Stimulated activated CD4-positive, alpha-beta T cell treated with anti-CD3 and anti-CD28 coated beads, Interleukin-4, amount 100 ng/mL, for 48 hours (primary cell): ENCODE data around the gene KNG1.
"Not testable (repeated sequence)": the region's sequence is repeated elsewhere in the genome, so short reads cannot be mapped to it uniquely, and the experiment has no call there.

ENCODE experiments used
- DNase-seq, 2 donors: peaks; one replicate each; pipeline ENCODE4 v3.0.0-alpha.2; 2020; ENCODE audit warnings: low read depth in 2 of 2

The KNG1 gene

DNA sequence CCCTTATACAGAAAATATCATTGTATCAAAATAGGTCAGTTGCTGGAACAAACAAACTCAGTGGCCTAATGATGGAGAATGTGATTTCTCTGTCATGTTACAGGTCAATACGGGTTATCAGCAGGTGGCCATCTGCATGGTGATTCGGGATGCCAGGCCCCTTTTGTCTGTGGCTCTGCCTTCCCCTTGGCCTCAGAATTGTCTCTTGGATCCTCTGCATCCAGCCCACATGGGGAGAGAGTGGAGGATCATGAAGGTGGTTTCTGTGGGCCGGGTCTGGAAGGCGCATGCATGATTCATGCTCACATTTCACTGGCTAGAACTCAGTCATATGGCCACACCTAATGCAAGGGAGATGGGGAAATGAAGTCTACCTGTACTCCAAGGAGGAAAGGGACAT lies 6.5 kb upstream of the KNG1 start:
- not testable (repeated sequence) for DNase-seq

DNA sequence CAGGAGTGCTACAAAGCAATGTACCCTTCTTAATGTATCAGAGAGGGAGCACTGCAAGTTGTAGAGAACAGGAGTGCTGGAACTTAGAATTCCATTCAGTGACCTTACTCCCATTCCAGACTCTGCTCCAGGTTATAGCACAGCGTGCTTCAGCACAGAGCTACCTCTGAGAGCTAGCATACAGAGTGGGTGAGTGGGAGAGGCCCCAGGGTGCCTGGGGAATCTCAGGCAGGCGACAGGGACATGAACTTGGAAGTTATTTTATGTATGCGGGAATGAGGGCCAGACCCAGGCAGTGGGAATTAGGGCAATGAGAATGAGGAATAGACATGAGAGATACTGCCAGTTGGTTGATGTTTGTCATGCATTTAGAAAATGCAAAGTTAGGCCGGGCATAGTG lies 3.7 kb upstream of the KNG1 start:
- no peak for DNase-seq

DNA sequence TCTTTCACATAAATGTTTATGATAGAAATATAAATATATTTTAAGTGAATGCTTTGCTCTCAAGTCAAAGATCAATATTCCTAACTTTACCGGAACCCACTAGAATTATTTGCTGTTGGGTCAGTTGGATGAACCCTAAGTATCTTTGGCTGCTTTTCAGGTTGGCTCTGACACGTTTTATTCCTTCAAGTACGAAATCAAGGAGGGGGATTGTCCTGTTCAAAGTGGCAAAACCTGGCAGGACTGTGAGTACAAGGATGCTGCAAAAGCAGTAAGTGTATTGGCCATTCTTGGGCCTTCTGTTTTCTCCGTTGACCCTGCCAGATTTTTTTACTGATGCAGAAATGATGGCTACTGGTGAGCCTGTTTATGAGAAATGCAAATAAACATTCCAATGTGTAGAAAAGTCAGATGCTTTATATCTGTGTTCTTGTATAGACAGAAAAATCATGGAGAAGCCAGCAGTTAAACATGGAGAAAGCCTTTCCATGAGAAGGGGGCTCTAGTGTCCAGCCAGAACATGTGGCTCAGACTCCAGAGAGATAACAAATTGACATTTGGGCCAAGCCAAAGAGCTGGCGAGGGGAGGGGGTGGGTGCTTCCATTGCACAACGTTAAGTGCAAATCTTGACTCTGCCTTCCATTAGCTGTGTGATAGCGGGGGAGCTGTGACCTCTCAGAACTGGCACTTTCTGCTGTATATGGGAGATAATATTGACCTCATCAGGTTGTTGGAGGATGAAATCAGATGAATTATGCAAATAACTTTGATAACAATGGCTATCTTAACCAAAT lies 3.0 kb downstream of the KNG1 start:
- no peak for DNase-seq

DNA sequence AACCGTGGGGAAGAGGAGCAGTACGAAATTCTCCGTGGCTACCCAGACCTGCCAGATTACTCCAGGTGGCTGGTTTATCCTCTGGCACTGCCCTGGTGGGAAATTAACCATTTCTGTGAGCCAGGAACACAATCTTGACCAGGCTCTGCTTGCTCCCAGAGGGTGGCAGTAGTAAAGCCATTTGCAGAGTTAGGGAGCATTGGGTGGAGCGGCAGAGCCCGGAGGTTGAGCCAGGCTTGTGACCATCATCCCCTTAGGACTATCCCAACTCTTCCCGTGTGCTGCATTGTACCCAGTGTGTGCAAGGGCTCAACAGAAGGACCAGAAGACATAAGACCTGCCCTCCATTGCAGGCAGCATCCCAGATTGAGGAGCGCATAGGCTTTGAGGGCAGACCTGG lies 5.3 kb downstream of the KNG1 start:
- no peak for DNase-seq

DNA sequence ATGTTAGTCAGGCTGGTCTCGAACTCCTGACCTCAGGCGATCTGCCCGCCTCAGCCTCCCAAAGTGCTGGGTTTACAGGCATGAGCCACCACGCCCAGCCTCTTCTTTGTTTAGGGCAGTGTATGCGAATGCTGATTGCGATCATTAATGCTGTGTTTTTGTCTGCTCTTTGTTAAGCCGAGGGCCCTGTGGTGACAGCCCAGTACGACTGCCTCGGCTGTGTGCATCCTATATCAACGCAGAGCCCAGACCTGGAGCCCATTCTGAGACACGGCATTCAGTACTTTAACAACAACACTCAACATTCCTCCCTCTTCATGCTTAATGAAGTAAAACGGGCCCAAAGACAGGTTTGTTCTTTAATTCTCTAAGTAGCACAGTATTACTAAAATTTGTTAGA lies 7.8 kb downstream of the KNG1 start:
- no peak for DNase-seq

DNA sequence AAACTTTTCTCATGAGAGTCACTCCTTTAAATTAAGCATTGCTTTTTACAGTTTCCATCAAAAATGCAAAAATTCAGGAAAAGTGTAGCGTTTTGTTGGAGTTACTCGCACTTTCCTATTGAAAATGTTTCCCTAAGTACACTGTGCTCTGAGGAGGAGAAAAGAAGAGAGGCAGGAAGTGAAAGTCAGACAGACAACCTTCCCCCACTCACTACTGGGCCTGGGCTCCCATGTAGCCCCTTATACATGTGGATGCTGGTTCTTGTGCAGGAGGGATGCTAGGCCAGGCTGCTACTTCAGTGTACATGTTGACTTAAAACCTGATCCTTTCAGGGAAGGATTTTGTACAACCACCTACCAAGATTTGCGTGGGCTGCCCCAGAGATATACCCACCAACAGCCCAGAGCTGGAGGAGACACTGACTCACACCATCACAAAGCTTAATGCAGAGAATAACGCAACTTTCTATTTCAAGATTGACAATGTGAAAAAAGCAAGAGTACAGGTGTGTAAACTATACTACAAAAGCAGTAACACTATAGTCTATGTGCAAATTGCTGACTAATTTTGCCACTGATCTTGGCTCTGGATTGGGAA lies 15.1 kb downstream of the KNG1 start:
- peak in 1 of 2 donors; percentile 5 for DNase-seq

DNA sequence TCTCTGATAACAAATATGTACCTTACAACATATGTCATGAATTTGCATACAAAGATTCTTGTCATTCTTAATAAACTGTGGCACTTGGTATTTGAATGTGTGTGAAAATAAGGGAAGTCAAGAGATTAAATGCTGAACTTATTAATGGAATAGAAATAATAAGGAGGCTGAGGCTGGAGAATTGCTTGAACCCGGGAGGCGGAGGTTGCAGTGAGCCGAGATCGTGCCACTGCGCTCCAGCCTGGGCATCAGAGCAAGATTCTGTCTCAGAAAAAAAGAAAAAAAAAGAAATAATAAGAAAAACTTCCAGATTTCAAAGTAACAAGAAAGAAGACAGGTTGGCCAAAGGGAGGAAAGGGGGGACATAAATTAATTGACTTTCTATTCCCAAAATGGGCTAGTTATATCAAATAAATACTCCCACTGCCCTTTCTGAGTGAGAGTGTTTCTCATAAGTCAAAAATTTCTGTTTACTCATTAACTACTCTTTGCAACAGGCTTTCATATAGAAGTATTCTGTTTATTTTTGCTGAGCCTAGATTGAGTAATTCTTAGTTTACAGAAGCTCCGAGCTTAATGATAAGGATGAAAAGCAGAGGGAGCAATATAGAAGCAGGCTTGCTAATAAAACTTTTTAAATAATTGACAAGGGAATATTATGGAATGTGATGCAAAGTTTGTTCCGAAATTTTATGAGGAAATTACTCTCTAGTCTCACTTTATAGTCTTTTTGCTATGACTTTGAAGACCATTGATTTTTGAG lies 25.6 kb downstream of the KNG1 start:
- no peak for DNase-seq

DNA sequence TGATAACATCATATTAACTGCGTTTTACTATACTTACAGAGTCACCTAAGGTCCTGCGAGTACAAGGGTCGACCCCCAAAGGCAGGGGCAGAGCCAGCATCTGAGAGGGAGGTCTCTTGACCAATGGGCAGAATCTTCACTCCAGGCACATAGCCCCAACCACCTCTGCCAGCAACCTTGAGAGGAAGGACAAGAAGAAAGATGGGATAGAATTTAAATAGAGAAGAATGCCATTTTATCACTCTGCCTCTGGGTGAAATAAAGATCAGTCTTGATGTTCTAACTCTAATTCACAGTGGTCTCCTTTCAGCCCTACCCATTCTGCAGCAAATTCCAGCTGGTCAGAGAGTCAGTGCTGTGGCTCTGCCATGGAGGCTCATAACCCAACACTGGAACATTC lies 26.5 kb downstream of the KNG1 start:
- DNase-seq, result no peak

DNA sequence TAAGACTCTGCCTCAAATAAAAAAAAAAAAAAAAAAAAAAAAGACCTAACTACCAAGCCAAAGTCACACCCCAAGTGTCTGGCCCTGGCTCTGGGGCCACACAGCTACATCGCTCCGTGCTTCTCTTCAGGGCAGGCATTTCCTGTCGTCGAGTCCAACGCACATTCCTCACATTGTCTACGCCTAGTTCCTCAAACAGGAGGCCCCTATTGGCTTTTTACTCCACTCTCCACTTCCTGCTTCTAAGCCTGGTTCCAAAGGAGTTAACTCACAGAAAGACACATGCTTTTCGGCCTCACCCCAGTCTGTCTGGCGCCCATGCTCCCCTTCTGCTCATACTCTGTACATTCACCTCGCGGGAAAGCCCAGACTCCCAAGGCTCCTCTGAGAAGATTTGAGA lies 28.8 kb downstream of the KNG1 start:
- no peak for DNase-seq

DNA sequence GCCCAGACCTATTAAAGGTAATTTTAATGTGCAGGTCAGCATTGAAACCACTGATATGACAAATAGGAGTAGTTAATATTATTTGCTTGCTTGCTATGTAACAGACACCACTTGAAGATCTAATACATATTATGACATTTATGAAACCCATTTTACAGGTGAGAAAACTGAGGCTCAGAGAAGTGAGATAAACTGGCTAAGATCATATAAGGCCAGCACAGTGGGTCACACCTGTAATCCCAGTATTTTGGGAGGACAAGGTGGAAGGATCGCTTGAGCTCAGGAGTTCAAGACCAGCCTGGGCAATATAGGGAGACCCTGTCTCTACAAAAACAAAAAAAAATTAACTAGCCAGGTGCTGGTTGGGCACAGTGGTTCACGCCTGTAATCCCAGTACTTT lies 33.2 kb downstream of the KNG1 start:
- no peak for DNase-seq

DNA sequence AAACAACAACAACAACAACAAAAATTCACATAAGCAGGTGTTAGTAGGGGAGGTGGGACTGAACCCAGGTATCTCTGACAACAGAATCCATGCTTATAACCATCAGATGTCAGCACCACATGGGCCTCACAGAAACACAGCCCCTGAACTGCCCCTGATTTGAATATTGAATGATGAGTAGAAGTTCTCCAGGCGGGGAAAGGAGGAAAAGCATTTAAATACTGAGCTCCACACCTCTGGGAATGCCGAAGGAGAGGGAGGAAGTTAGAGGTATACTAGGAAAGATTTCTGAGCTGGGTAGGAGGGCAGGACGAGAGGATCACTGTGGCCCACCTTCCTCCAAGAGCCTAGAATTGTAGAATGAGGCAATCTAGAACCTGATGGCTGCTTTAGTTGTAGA lies 34.3 kb downstream of the KNG1 start:
- DNase-seq, result no peak

DNA sequence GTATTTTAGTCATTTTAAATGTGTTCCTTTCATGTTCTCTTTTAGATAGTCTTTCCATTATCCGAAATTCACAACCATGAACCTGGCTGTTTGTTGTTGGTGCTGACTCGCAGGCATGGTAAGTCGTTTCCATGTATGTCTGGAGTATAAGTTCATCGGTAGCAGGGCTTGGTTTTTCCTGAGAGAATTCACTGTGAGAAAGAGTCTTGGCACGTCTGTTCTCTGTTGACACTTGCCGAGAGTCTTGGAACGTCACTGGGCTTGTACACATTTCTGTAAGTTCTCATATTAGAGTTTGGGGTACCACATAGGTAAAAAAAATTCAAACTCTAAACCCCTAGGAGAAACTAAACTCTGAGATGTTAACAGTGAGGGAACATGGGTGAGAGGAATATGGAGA lies 36.8 kb downstream of the KNG1 start:
- DNase-seq, result no peak

DNA sequence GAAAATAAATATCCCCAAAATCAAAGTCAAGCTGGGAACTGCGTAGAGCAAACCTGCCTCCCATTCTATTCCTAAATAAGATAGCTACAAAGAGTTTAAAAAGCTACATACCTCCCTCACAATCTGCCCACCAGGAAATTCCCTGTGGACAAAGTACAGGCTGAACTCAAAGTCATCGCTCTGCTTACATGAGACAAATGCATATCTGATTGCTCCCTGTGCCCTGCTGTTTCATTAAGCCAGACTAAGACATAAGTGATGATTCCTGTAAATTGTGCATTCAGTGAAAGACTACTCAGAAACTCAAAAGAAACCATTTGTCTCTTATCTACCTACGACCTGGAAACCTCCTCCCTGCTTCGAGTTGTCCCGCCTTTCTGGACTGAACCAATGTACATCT lies 37.7 kb downstream of the KNG1 start:
- no peak for DNase-seq

DNA sequence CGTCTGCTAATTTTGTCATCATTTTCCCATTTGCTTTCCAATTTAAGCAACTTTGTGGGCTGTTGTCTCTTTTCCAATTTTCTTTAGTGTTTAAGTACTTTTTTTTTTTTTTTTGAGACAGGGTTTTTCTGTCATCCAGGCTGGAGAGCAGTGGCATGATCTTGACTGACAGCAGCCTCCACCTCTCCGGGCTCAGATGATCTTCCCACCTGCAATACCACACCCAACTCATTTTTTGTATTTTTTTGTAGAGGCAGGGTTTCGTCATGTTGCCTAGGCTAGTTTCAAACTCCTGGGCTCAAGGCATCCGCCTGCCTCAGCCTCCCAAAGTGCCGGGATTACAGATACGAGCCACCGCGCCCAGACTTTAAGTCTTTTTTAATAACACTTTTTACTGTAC lies 40.1 kb downstream of the KNG1 start:
- no peak for DNase-seq

DNA sequence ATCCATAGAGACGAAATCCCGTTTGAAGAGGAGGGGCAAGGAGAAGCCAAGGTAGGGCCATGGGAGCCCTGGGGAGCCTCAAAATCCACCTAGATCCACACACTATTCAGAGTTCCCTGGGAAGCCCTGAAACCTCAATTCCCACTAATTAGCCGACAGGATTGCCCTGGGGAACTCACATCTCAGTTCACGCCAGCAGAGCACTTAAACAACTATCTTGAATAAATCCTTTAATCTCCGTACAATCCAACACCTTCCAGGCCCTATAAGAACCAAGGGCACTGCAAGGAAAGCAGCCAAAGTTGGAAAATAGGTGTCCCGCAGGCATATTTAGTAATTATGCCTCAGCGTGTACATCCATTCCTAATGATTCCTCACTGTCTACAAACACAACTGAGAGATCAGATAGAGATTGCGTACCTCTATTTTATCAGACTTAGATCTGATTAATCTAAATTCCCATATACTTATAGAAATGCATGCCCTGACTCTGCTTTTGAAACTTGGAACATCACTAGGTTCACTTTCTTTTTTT lies 40.6 kb downstream of the KNG1 start:
- DNase-seq, result no peak

DNA sequence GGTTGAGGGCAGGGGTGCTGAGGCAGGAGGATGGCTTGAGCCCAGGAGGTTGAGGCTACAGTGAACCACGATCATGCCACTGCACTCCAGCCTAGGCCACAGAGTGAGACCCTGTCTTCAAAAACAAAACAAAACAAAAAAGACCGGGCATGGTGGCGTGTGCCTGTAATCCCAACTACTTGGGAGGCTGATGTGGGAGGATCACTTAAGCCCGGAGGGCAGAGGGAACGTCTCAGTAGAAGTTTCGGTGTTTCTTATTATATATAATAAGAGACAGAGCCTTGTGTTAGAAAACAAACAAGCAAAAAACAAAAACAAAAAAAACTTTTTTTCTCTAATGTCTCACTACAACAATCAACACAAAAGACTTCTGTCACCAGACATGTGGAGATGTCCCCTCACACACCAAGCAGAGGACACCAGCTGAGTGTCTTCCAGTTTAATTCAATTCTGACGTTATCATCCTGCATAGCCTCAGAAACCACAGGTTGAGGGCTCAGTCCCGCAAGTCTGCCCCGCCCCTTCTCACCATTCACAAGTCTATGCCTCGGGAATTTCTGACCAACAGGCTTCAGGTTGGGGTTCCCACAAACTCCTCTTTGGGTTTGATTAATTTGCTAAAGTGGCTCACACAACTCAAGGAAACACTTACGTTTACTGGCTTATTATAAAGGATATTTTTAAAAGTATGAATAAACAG lies 42.2 kb downstream of the KNG1 start:
- no peak for DNase-seq

DNA sequence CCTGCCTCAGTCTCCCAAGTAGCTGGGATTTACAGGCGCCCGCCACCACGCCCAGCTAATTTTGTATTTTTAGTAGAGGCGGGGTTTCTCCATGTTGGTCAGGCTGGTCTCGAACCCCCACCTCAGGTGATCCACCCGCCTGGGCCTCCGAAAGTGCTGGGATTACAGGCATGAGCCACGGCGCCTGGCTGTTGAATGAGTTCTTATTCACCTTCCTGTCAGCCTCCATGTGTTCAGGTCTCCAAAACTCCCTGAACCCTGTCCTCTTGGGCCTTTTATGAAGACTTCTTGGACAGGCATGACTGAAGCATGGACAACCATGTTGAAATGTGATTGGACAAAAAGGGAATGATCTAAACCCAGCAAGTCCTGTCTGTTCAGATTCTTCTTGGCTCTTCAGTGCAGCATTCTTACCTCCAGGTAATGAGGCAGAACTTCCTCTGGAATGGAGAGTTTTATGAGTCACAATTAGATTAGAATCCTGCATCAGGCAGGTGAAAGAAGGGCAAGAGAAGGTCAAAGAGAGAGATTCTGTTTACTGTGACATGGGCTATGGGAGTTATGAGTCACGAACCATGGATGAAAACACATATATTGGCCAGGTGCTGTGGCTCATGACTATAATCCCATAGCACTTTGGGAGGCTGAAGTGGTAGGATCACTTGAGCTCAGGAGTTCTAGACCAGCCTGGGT lies 43.1 kb downstream of the KNG1 start:
- DNase-seq, result no peak

DNA sequence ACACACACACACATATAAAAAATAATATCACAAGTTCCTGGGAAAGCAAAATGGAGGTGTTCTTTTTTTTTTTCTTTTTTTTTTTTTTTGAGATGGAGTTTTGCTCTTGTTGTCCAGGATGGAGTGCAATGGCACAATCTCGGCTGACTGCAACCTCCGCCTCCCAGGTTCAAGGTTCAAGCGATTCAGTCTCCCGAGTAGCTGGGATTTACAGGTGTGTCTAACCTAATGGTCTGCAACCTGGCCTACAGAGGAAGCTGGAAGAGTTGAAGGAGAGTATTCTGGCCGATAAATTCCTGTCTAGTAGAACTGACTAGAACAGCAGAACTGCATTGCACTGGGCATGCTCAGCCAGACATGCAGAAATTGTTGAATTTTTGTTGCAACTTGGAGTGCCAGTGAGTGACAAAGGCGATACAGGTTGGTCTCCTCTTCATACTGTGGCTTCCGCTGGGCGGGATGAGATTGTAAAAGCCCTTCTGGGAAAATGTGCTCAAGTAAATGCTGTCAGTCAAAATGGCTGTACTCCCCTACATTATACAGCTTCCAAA lies 43.8 kb downstream of the KNG1 start:
- no peak for DNase-seq

DNA sequence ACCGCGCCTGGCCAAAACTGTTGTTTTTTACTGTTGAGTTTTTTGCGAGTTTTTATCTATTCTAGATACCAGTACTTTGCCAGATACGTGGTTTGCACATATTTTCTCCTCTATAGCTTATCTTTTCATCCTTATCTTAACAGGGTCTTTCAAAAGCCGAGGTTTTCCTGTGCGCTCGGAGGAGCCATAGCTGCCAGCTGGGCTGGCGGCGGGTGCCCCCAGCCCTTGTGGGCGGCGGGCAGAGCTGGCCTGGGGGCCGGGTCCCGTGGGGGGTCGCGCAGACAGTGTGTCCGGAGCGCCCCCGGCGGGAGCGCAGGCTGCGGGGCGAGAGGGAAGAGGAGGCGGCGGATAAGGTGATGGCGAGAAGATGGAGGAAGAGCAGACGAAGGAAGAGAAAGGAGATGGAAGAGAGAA lies 55.1 kb downstream of the KNG1 start:
- no peak for DNase-seq

DNA sequence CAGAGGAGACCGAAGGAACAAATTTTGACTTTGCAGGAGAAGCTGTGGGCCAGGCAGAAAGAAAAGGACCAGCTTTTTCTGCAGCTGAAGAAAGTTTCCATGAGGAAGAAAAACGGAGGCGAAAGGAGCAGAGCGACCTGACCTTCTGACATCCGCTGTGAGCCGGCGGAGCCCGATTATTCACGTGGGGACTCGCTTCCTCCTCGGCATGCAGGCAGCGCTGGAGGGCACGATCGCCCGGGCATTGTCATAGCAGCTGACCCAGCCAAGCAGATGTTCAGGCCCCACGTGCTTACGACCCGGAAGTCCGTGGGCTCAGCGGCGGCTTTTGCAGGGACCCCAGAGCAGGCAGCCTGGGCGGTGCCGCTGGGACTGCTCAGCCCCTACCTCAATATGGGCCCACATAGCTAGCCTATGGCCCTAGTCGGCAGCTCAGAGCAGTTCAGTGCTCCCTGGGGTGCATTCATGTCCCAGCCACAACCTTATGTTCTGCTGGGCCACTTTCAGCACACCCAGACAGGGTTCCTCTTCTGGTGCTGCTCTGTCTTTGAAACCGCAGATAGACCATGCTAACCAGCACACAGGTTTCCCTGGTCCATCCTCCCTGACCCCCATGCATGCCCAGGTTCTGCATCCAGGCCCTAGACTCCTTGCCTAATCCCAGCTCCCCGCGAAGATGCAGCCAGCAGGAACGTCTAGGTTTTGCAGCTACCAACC lies 55.7 kb downstream of the KNG1 start:
- peak; percentile 54 to 61 for DNase-seq

DNA sequence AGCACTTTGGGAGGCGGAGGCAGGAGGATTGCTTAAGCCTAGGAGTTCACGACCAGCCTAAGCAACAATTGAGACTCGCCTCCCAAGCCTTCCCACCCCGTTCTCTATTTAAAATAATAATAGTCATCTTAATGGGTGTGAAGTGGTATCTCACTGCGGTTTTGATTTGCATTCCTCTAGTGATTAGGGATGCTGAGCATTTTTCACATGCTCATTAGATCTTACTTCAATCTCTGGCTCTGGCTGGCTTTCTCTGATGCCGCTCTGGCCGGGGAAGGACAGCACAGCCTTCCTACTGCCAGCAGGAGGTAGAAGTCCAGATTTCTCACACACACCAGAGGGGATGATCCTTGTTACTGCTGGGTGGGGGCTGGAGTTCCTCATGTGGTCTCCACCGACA lies 58.8 kb downstream of the KNG1 start:
- DNase-seq, result no peak
